Left lung (tissue), 10 donors: ENCODE results near the gene SLC11A2. TPM values are rescaled to one million over a fixed set of nuclear protein-coding genes. Genes with fewer than 3 reads are reported as not detected.
A peak's percentile ranks its signal among the peaks of the same experiment; 100 is the strongest.

Source experiments
- ATAC-seq: fragments of 200-7000 bp; cut with Tn5 transposase; one replicate; pipeline ENCODE4 v1.9.1; 2020; ENCODE audit warnings: moderate library complexity
- DNase-seq, 4 donors: peaks; one replicate each; pipeline ENCODE4 v3.0.0-alpha.2; 2013 to 2020
- H3K27ac ChIP-seq, 2 donors: fragments of 200-600 bp; sonication (generic) in 1 of 2; one replicate each; pipeline versions ENCODE4 v1.5.0 to v1.8.0; 2020 to 2021
- H3K27me3 ChIP-seq, 2 donors: fragments of 200-600 bp; sonication (generic) in 1 of 2; one replicate each; pipeline versions ENCODE4 v1.5.0 to v1.8.0; 2020 to 2021
- H3K36me3 ChIP-seq, 2 donors: fragments of 200-600 bp; sonication (generic) in 1 of 2; one replicate each; pipeline versions ENCODE4 v1.5.0 to v1.8.0; 2020 to 2021
- H3K4me1 ChIP-seq, 2 donors: fragments of 200-600 bp; one replicate each; pipeline ENCODE4 v1.8.0; 2021
- H3K4me3 ChIP-seq, 2 donors: fragments of 200-600 bp; sonication (generic) in 1 of 2; one replicate each; pipeline versions ENCODE4 v1.5.0 to v1.8.0; 2020 to 2021; ENCODE audit warnings: mild to moderate bottlenecking in 1 of 2
- H3K9me3 ChIP-seq, 2 donors: fragments of 200-600 bp; sonication (generic) in 1 of 2; one replicate each; pipeline versions ENCODE4 v1.5.0 to v1.8.0; 2020 to 2021
- CTCF ChIP-seq, 2 donors: fragments of 200-600 bp; sonication (generic) in 1 of 2; IDR thresholded peaks; one replicate each; pipeline versions ENCODE4 v1.5.0 to v1.8.0; 2021; ENCODE audit warnings: antibody characterized with exemption in 2 of 2
- intact Hi-C, 2 donors: fragments of 100-400 bp; cut with DNase I; formaldehyde crosslinking; loops; one replicate each; pipeline versions ENCODE4 v1.11.2 to v1.14.2; 2022
- polyA plus RNA-seq, 6 donors: library from polyadenylated mRNA; unstranded; fragments of 120-200 nt; gene quantifications; one replicate each; pipeline ENCODE4 v1.2.1, GENCODE V29; 2013; ENCODE audit not compliant: insufficient read length in 6 of 6
- total RNA-seq, 2 donors: library from RNA; stranded (reverse); fragmentation: NEBNext Ultra II Directional; extraction: Animal tissue kit (Norgen Biotek cat#: 25700); gene quantifications; one replicate each; pipeline ENCODE4 v1.2.1, GENCODE V29; 2021
- donor health status: DM: no; HTN: yes; CAD: no.
- donor health status: DM: no; HTN: no; CAD: no.

SLC11A2 gene
- total and polyA plus RNA-seq, 8 donors, result 47.9 to 120 (median 51.6) TPM

- no peaks in the 10 kb centered on the region for H3K9me3 ChIP-seq
- H3K27ac ChIP-seq, result peak within 1 kb of the TSS; percentile 94 to 97
- DNase-seq (peak; percentile 95 to 98 (median 97)), ATAC-seq (peak; percentile 98)
- H3K4me3 ChIP-seq, result peak within 1 kb of the TSS; percentile 76 to 85
- peak; percentile 83 to 94 for TF ChIP-seq CTCF (IDR thresholded peaks at IDR 0.05)
- H3K4me1 ChIP-seq, result peaks cover 16 to 32% of the 10 kb centered on the region in 2 donors
- H3K27me3 ChIP-seq, result no peaks in the 10 kb centered on the region
- H3K36me3 ChIP-seq, result peaks cover 0 to 28% of the 10 kb centered on the region in 2 donors
- intact Hi-C loops, result no loop called here
Observed at GRCh38 chr12:51047655-51048540, 21.7 kb upstream of the SLC11A2 start, which contains the start of gene LETMD1. TSS of gene LETMD1 (plus strand) at chr12:51048327. CDS start at chr12:51048357, 30 bp downstream.

- H3K36me3 ChIP-seq, result no peaks in the 10 kb centered on the region
- H3K4me1 ChIP-seq, result no peaks in the 10 kb centered on the region
- no peak overlapping the region for H3K4me3 ChIP-seq
- intact Hi-C loops, result no loop called here
- ATAC-seq (no peak), DNase-seq (no peak)
- H3K27me3 ChIP-seq, result no peaks in the 10 kb centered on the region
- no peaks in the 10 kb centered on the region for H3K9me3 ChIP-seq
- no peak overlapping the region for H3K27ac ChIP-seq
- TF ChIP-seq CTCF (IDR thresholded peaks at IDR 0.05), result no peak
Observed at GRCh38 chr12:51036279-51036678, 10.1 kb upstream of the SLC11A2 start.

- H3K4me3 ChIP-seq, result no peak overlapping the region
- ATAC-seq (no peak), DNase-seq (no peak)
- H3K9me3 ChIP-seq, result no peaks in the 10 kb centered on the region
- intact Hi-C loops, result no loop called here
- H3K27me3 ChIP-seq, result no peaks in the 10 kb centered on the region
- peaks cover 0 to 3% of the 10 kb centered on the region in 2 donors for H3K4me1 ChIP-seq
- H3K36me3 ChIP-seq, result no peaks in the 10 kb centered on the region
- no peak overlapping the region for H3K27ac ChIP-seq
- TF ChIP-seq CTCF (IDR thresholded peaks at IDR 0.05), result no peak
Observed at GRCh38 chr12:51033457-51034089, 7.4 kb upstream of the SLC11A2 start.

- no peak for DNase-seq
- no peak overlapping the region for H3K27ac ChIP-seq
- no peak overlapping the region for H3K4me3 ChIP-seq
- H3K9me3 ChIP-seq, result no peaks in the 10 kb centered on the region
- H3K27me3 ChIP-seq, result no peaks in the 10 kb centered on the region
- no peak for TF ChIP-seq CTCF (IDR thresholded peaks at IDR 0.05)
- intact Hi-C loops, result no loop called here
- peaks cover 0 to 7% of the 10 kb centered on the region in 2 donors for H3K4me1 ChIP-seq
- H3K36me3 ChIP-seq, result no peaks in the 10 kb centered on the region
- no peak for ATAC-seq
Observed at GRCh38 chr12:51033048-51033447, 6.9 kb upstream of the SLC11A2 start.

- no peak for DNase-seq
- no peak for TF ChIP-seq CTCF (IDR thresholded peaks at IDR 0.05)
- Histone ChIP-seq H3K36me3 (no peaks in the 10 kb centered on the region), H3K27ac (peak overlapping the region; percentile 44 to 64), H3K9me3 (no peaks in the 10 kb centered on the region), H3K27me3 (no peaks in the 10 kb centered on the region), H3K4me3 (peak overlapping the region in 1 of 2 donors; percentile 2), H3K4me1 (peaks cover 0 to 36% of the 10 kb centered on the region in 2 donors)
- intact Hi-C loops, result no loop called here
- no peak for ATAC-seq
Observed at GRCh38 chr12:51028813-51029150, 2.6 kb upstream of the SLC11A2 start.
